DND-41 (cell line): ENCODE results near the gene RAC2.

Experiments used
- EZH2 ChIP-seq: IDR thresholded peaks from 3 replicates; pipeline ENCODE4 v1.6.1; 2012; ENCODE audit warnings: borderline replicate concordance, low read depth, mild to moderate bottlenecking, moderate library complexity, low read length, inconsistent platforms; ENCODE audit not compliant: severe bottlenecking
- TF ChIP-seq, protein P1 (sequence below): IDR thresholded peaks from 2 replicates; pipeline ENCODE4 v1.5.1; 2012; ENCODE audit warnings: borderline replicate concordance, low read length, moderate library complexity, mild to moderate bottlenecking; ENCODE audit not compliant: poor library complexity, severe bottlenecking; ENCODE audit errors: extremely low read depth

DNA sequence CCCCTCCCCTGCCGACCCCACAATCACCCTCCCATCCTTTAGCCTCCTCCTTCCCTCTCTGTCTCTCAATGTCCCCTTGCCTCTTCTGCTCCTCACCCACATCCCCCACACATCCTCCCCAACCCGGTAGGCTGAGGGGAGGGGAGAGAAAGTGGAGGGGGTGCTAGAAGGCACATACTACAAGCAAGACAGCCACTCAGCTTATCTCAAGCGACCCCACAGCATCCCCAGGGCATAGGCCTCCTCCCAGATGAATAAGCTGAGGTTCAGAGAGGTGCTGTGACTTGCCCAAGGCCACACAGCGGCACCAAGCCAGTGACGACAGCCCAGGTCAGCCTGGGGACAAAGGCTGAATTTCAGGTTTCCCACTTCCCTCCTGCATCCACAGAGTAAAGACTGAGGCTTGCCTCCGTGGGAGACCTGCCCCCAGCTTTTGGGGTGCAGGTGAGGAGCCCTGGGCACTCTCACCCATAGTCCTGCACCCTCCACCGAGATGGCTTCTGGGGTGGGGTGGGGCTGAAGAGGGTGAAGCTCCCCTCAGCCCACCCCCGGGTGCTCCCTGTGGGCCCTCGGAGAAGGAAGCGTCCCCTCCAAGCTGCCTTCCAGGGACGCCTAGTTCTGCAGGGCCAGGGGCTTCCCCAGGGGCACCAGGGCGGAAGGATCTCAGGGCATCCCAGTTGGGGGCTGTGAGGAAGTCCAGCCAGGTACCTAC, 511 bp downstream of the RAC2 start:
- TF ChIP-seq, protein P1, sequence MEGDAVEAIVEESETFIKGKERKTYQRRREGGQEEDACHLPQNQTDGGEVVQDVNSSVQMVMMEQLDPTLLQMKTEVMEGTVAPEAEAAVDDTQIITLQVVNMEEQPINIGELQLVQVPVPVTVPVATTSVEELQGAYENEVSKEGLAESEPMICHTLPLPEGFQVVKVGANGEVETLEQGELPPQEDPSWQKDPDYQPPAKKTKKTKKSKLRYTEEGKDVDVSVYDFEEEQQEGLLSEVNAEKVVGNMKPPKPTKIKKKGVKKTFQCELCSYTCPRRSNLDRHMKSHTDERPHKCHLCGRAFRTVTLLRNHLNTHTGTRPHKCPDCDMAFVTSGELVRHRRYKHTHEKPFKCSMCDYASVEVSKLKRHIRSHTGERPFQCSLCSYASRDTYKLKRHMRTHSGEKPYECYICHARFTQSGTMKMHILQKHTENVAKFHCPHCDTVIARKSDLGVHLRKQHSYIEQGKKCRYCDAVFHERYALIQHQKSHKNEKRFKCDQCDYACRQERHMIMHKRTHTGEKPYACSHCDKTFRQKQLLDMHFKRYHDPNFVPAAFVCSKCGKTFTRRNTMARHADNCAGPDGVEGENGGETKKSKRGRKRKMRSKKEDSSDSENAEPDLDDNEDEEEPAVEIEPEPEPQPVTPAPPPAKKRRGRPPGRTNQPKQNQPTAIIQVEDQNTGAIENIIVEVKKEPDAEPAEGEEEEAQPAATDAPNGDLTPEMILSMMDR: no peak
- TF ChIP-seq EZH2: no peak
